OCI-LY1 (cell line): Measurements from ENCODE around the gene SNX32.

Experiments used
- H2AFZ ChIP-seq: fragments of 200-600 bp; sonication (generic), shearing (Covaris generic); 2 replicates; pipeline ENCODE4 v1.6.0; 2014; ENCODE audit warnings: antibody characterized with exemption, mild to moderate bottlenecking, low read length
- H3F3A ChIP-seq: fragments of 200-600 bp; sonication (generic), shearing (Covaris generic); 2 replicates; pipeline ENCODE4 v1.6.0; 2014; ENCODE audit warnings: mild to moderate bottlenecking, antibody characterized with exemption, low read length, moderate library complexity; ENCODE audit not compliant: insufficient read depth
- H3K27ac ChIP-seq: fragments of 200-600 bp; sonication (generic); 2 replicates; pipeline ENCODE4 v1.5.1; 2014; ENCODE audit warnings: low read length, mixed run types, mild to moderate bottlenecking, low read depth; ENCODE audit not compliant: poor library complexity, severe bottlenecking
- H3K27me3 ChIP-seq: fragments of 200-600 bp; sonication (generic); 2 replicates; pipeline ENCODE4 v1.6.0; 2014; ENCODE audit warnings: antibody characterized with exemption, mild to moderate bottlenecking, low read length, moderate library complexity; ENCODE audit not compliant: insufficient read depth
- H3K36me3 ChIP-seq: fragments of 200-600 bp; sonication (generic); 2 replicates; pipeline ENCODE4 v1.6.1; 2014; ENCODE audit warnings: mild to moderate bottlenecking, antibody characterized with exemption, low read length, moderate library complexity, mixed read lengths; ENCODE audit not compliant: insufficient read depth
- H3K4me1 ChIP-seq: fragments of 200-600 bp; sonication (generic); 2 replicates; pipeline ENCODE4 v1.5.1; 2014; ENCODE audit warnings: mild to moderate bottlenecking, low read length, moderate library complexity; ENCODE audit not compliant: insufficient read depth, severe bottlenecking
- H3K4me2 ChIP-seq: fragments of 200-600 bp; sonication (generic), shearing (Covaris generic); 2 replicates; pipeline ENCODE4 v1.6.1; 2014; ENCODE audit warnings: low read length
- H3K4me3 ChIP-seq: fragments of 200-600 bp; sonication (generic); 2 replicates; pipeline ENCODE4 v1.5.1; 2014; ENCODE audit warnings: low read length, low read depth, mild to moderate bottlenecking, mixed read lengths; ENCODE audit not compliant: poor library complexity, severe bottlenecking
- H3K79me2 ChIP-seq: fragments of 200-600 bp; shearing (Covaris generic); 2 replicates; pipeline ENCODE4 v1.6.1; 2016; ENCODE audit warnings: mixed run types, low read length, mixed read lengths; ENCODE audit not compliant: insufficient read depth
- H3K9ac ChIP-seq: fragments of 200-600 bp; sonication (generic), shearing (Covaris generic); 2 replicates; pipeline ENCODE4 v1.6.1; 2014; ENCODE audit warnings: mild to moderate bottlenecking, low read length, mixed read lengths
- H3K9me2 ChIP-seq: fragments of 200-600 bp; sonication (generic), shearing (Covaris generic); 2 replicates; pipeline ENCODE4 v1.6.1; 2014; ENCODE audit warnings: low read depth, mild to moderate bottlenecking, low read length, mixed read lengths
- H3K9me3 ChIP-seq: fragments of 200-600 bp; shearing (Covaris generic); 2 replicates; pipeline ENCODE4 v1.6.1; 2014; ENCODE audit warnings: low read length, mixed read lengths
- H4K20me1 ChIP-seq: fragments of 200-600 bp; sonication (generic), shearing (Covaris generic); 2 replicates; pipeline ENCODE4 v1.6.0; 2016; ENCODE audit warnings: mild to moderate bottlenecking, low read length; ENCODE audit not compliant: insufficient read depth
- EZH2 ChIP-seq: fragments of 200-600 bp; sonication (generic), shearing (Covaris generic); IDR thresholded peaks from 2 replicates; pipeline ENCODE4 v1.8.0; 2017; ENCODE audit warnings: borderline replicate concordance, mixed run types, mild to moderate bottlenecking, antibody characterized with exemption, low read length, moderate library complexity, mixed read lengths
- TF ChIP-seq, protein P1 (sequence below): fragments of 200-600 bp; sonication (generic), shearing (Covaris generic); IDR thresholded peaks from 2 replicates; pipeline ENCODE4 v1.5.1; 2017; ENCODE audit warnings: mild to moderate bottlenecking, antibody characterized with exemption, low read length, moderate library complexity, mixed read lengths

SNX32 gene

DNA sequence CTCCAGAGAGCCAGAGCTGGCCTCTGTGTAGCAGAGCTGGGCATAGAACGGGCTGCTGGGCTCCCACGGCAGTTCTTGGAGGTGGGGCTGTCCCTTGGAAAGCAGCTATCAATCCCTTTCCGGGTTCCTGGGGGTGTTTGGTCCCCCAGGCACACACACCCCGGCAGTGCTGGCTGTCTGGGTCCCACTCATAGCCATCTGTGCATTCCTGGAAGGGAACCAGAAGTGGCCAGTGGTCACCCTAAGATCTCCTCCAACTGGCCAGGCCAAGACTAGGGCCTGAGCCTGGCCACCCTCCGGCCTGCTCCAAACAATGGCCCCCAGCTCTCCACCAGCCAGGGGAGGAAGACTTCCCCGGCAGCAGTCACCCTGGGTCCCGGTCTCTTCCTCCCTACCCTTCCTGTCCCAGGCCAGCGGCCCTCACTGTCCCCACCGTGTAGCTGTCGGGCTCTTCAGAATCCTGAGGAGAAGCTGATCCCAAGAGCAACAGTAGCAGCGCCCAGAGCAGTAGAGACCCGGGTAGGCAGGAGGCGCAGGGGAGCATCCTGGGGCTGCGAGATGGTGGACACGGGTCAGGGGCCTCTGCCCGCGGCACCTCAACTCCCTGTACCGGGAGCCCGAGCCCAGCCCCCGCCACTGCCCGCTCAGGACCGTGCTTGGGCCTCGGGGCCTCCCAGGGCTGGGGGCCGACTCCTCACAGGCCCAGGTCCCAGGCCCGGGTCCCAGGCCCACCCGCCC, 38.2 kb downstream of the SNX32 start:
- H3K4me2 ChIP-seq = no peak overlapping the region

GRCh38 chr11:65872586-65873317, 39.0 kb downstream of the SNX32 start, which contains the start of gene EFEMP2:
TSS of gene EFEMP2 (minus strand) at chr11:65872800. CDS start at chr11:65872354, 446 bp downstream.
- H3K36me3 ChIP-seq = no peaks in the 10 kb centered on the region
- H4K20me1 ChIP-seq = no peaks in the 10 kb centered on the region
- H3F3A ChIP-seq = no peaks in the 10 kb centered on the region
- no peaks in the 10 kb centered on the region for H3K9me3 ChIP-seq
- peaks cover 3% of the 10 kb centered on the region; the same call in 1 of the 2 replicates for H3K27me3 ChIP-seq
- H2AFZ ChIP-seq = no peak within 1 kb of the TSS
- H3K4me2 ChIP-seq = peak within 1 kb of the TSS; percentile 71
- peak within 1 kb of the TSS; percentile 43; the same call in 1 of the 2 replicates for H3K9ac ChIP-seq
- H3K9me2 ChIP-seq = no peaks in the 10 kb centered on the region
- TF ChIP-seq EZH2 = no peak
- no peaks in the 10 kb centered on the region for H3K79me2 ChIP-seq
- peak within 1 kb of the TSS; percentile 59 for H3K4me3 ChIP-seq
- no peak within 1 kb of the TSS for H3K27ac ChIP-seq
- peaks cover 10% of the 10 kb centered on the region for H3K4me1 ChIP-seq

More for the DNA sequence above, 38.2 kb downstream of the SNX32 start:
- no peak overlapping the region for H3K9ac ChIP-seq
- H3K27me3 ChIP-seq = peaks cover 3% of the 10 kb centered on the region; the same call in 1 of the 2 replicates
- no peak for TF ChIP-seq EZH2
- TF ChIP-seq, protein P1, sequence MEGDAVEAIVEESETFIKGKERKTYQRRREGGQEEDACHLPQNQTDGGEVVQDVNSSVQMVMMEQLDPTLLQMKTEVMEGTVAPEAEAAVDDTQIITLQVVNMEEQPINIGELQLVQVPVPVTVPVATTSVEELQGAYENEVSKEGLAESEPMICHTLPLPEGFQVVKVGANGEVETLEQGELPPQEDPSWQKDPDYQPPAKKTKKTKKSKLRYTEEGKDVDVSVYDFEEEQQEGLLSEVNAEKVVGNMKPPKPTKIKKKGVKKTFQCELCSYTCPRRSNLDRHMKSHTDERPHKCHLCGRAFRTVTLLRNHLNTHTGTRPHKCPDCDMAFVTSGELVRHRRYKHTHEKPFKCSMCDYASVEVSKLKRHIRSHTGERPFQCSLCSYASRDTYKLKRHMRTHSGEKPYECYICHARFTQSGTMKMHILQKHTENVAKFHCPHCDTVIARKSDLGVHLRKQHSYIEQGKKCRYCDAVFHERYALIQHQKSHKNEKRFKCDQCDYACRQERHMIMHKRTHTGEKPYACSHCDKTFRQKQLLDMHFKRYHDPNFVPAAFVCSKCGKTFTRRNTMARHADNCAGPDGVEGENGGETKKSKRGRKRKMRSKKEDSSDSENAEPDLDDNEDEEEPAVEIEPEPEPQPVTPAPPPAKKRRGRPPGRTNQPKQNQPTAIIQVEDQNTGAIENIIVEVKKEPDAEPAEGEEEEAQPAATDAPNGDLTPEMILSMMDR = no peak
- H2AFZ ChIP-seq = no peak overlapping the region
- H3K79me2 ChIP-seq = no peaks in the 10 kb centered on the region
- H3K36me3 ChIP-seq = peaks cover 5% of the 10 kb centered on the region
- H4K20me1 ChIP-seq = no peaks in the 10 kb centered on the region
- H3K9me3 ChIP-seq = no peaks in the 10 kb centered on the region
- H3K27ac ChIP-seq = no peak overlapping the region
- H3K9me2 ChIP-seq = no peaks in the 10 kb centered on the region
- no peak overlapping the region for H3K4me3 ChIP-seq
- peaks cover 10% of the 10 kb centered on the region for H3K4me1 ChIP-seq
- no peaks in the 10 kb centered on the region for H3F3A ChIP-seq

- peak overlapping the region; percentile 43; the same call in 1 of the 2 replicates for H3K9ac ChIP-seq
- H3K4me3 ChIP-seq = peak overlapping the region; percentile 59
- no peak overlapping the region for H2AFZ ChIP-seq
- H3K9me2 ChIP-seq = no peaks in the 10 kb centered on the region
- TF ChIP-seq, protein P1 = no peak
- no peak for TF ChIP-seq EZH2
- H4K20me1 ChIP-seq = no peaks in the 10 kb centered on the region
- no peak overlapping the region for H3K27ac ChIP-seq
- H3K4me1 ChIP-seq = peaks cover 10% of the 10 kb centered on the region
- no peaks in the 10 kb centered on the region for H3F3A ChIP-seq
- H3K36me3 ChIP-seq = no peaks in the 10 kb centered on the region
- peaks cover 3% of the 10 kb centered on the region; the same call in 1 of the 2 replicates for H3K27me3 ChIP-seq
- H3K9me3 ChIP-seq = no peaks in the 10 kb centered on the region
- peak overlapping the region; percentile 71 for H3K4me2 ChIP-seq
- no peaks in the 10 kb centered on the region for H3K79me2 ChIP-seq
Measured at GRCh38 chr11:65873318-65874156, 39.8 kb downstream of the SNX32 start.
